Keratinocyte (primary cell): ENCODE measurements around the gene FREM2. TPM values are rescaled to one million over a fixed set of nuclear protein-coding genes. Genes with fewer than 3 reads are reported as not detected.

ENCODE experiments used
- DNase-seq: peaks from one replicate; pipeline ENCODE4 v3.0.0-alpha.2; 2011; ENCODE audit warnings: low read depth, missing footprints, low spot score
- FAIRE-seq: peaks from 2 replicates; lab custom pipeline; 2011; peaks lifted over from hg19 to GRCh38; lab: Jason Lieb, UNC
- H2AFZ ChIP-seq: 2 replicates; pipeline ENCODE4 v1.6.0; 2012; ENCODE audit warnings: low read length, control low read depth, inconsistent platforms; ENCODE audit not compliant: control insufficient read depth
- H3K27ac ChIP-seq: 2 replicates; pipeline ENCODE4 v1.5.1; 2011; ENCODE audit warnings: low read length; ENCODE audit not compliant: control insufficient read depth, insufficient read depth
- H3K27me3 ChIP-seq: 3 replicates; pipeline ENCODE4 v1.6.0; 2011; ENCODE audit warnings: low read length; ENCODE audit not compliant: control insufficient read depth, insufficient read depth; ENCODE audit errors: extremely low read depth
- H3K36me3 ChIP-seq, 2 experiments: 2 replicates in 1 of 2; 3 replicates in 1 of 2; pipeline ENCODE4 v1.5.1; 2011; ENCODE audit warnings: low read length in 2 of 2, mild to moderate bottlenecking in 1 of 2; ENCODE audit not compliant: control insufficient read depth in 2 of 2, insufficient read depth in 2 of 2; ENCODE audit errors: extremely low read depth in 1 of 2
- H3K4me1 ChIP-seq: 3 replicates; pipeline ENCODE4 v1.5.1; 2011; ENCODE audit warnings: low read length; ENCODE audit not compliant: control insufficient read depth, insufficient read depth; ENCODE audit errors: extremely low read depth
- H3K4me2 ChIP-seq: 3 replicates; pipeline ENCODE4 v1.6.0; 2011; ENCODE audit warnings: low read depth, low read length; ENCODE audit not compliant: control insufficient read depth, insufficient read depth; ENCODE audit errors: extremely low read depth
- H3K4me3 ChIP-seq, 3 experiments: fragments of 200-600 bp in 1 of 3; sonication (generic) in 1 of 3; 2 replicates in 2 of 3; 3 replicates in 1 of 3; pipeline ENCODE4 v1.5.1; 2011 to 2016; ENCODE audit warnings: low read length in 3 of 3, mild to moderate bottlenecking in 3 of 3, control low read depth in 2 of 3, inconsistent platforms in 1 of 3, low read depth in 1 of 3, mixed read lengths in 1 of 3, mixed run types in 1 of 3, moderate library complexity in 1 of 3; ENCODE audit not compliant: control insufficient read depth in 2 of 3, insufficient read depth in 2 of 3; ENCODE audit errors: extremely low read depth in 1 of 3
- H3K79me2 ChIP-seq: 2 replicates; pipeline ENCODE4 v1.6.0; 2012; ENCODE audit warnings: low read length; ENCODE audit not compliant: control insufficient read depth, insufficient read depth
- H3K9ac ChIP-seq: 3 replicates; pipeline ENCODE4 v1.6.0; 2011; ENCODE audit warnings: low read length; ENCODE audit not compliant: control insufficient read depth, insufficient read depth; ENCODE audit errors: extremely low read depth
- H3K9me1 ChIP-seq: 3 replicates; pipeline ENCODE4 v1.6.0; 2011; ENCODE audit warnings: low read length; ENCODE audit not compliant: control insufficient read depth, insufficient read depth; ENCODE audit errors: extremely low read depth
- H3K9me3 ChIP-seq: 2 replicates; pipeline ENCODE4 v1.5.1; 2012; ENCODE audit warnings: low read depth, low read length; ENCODE audit not compliant: control insufficient read depth
- H4K20me1 ChIP-seq: 3 replicates; pipeline ENCODE4 v1.6.0; 2011; ENCODE audit warnings: low read length; ENCODE audit not compliant: control insufficient read depth, insufficient read depth; ENCODE audit errors: extremely low read depth
- CTCF ChIP-seq, 3 experiments: IDR thresholded peaks in 1 of 3; conservative IDR thresholded peaks in 1 of 3; optimal IDR thresholded peaks in 1 of 3; 2 replicates in 2 of 3; 3 replicates in 1 of 3; pipeline versions ENCODE3 to v1.5.1; 2011; ENCODE audit warnings: low read length in 3 of 3, mild to moderate bottlenecking in 3 of 3, moderate library complexity in 2 of 3, control low read depth in 1 of 3, inconsistent platforms in 1 of 3; ENCODE audit not compliant: insufficient read depth in 2 of 3; ENCODE audit errors: extremely low read depth in 1 of 3
- EZH2 ChIP-seq: IDR thresholded peaks from one replicate; pipeline ENCODE4 v1.6.1; 2012; ENCODE audit warnings: inconsistent platforms, mild to moderate bottlenecking, low read length, moderate library complexity
- dilution Hi-C: fragments of 300-500 bp; cut with MboI; formaldehyde crosslinking; loops from one replicate; pipeline ENCODE4 v1.7.0; 2020; ENCODE audit warnings: low sequenced_read_pairs; ENCODE audit not compliant: extremely low pct_ligation_motif_present
- polyA plus RNA-seq, 5 experiments: library from polyadenylated mRNA; depleted of rRNA in 3 of 5; stranded (reverse) in 3 of 5; stranded (forward) in 1 of 5; unstranded in 1 of 5; fragments of >200 nt; gene quantifications; 1 replicate in 1 of 5; 2 replicates in 3 of 5; 3 replicates in 1 of 5; pipeline versions ENCODE4 v1.2.1 to v1.2.3, GENCODE V29; 2011 to 2012; ENCODE audit warnings: missing spikeins in 2 of 5, low read depth in 1 of 5, low replicate concordance in 1 of 5

Gene FREM2
- polyA plus RNA-seq, 1 donor (not counting 4 experiments of a cell fraction or from before 2014, with no cell fraction given) = 0.01 TPM

GRCh38 chr13:38883783-38884182 lies 196.9 kb downstream of the FREM2 start:
- Histone ChIP-seq H3K4me3 (no peak overlapping the region), H3K79me2 (no peaks in the 10 kb centered on the region), H3K9ac (no peak overlapping the region), H3K27ac (no peak overlapping the region), H4K20me1 (no peaks in the 10 kb centered on the region), H3K27me3 (no peaks in the 10 kb centered on the region), H3K36me3 (no peaks in the 10 kb centered on the region), H3K9me3 (no peaks in the 10 kb centered on the region), H3K4me2 (no peak overlapping the region), H3K4me1 (peaks cover 3% of the 10 kb centered on the region), H3K9me1 (no peaks in the 10 kb centered on the region), H2AFZ (no peak overlapping the region)
- FAIRE-seq (no peak), DNase-seq (no peak)
- dilution Hi-C loops = no loop called here
- TF ChIP-seq CTCF (optimal IDR thresholded peaks at IDR 0.05 in 1 of 3, IDR thresholded peaks at IDR 0.05 in 1 of 3, conservative IDR thresholded peaks at IDR 0.05 in 1 of 3; ENCODE audit: extremely low read depth in 1 of 3, insufficient read depth in 2 of 3, low read length in 3 of 3) (no peak), EZH2 (no peak)

GRCh38 chr13:38888309-38888708 lies 201.4 kb downstream of the FREM2 start:
- Histone ChIP-seq H3K4me3 (no peak overlapping the region), H3K27ac (no peak overlapping the region), H3K4me1 (peaks cover 3% of the 10 kb centered on the region), H3K9me1 (no peaks in the 10 kb centered on the region), H3K27me3 (no peaks in the 10 kb centered on the region), H3K79me2 (no peaks in the 10 kb centered on the region), H3K9me3 (no peaks in the 10 kb centered on the region), H3K4me2 (no peak overlapping the region), H3K36me3 (no peaks in the 10 kb centered on the region), H4K20me1 (no peaks in the 10 kb centered on the region), H3K9ac (no peak overlapping the region), H2AFZ (no peak overlapping the region)
- DNase-seq (no peak), FAIRE-seq (peak; percentile 64)
- dilution Hi-C loops = no loop called here
- TF ChIP-seq CTCF (optimal IDR thresholded peaks at IDR 0.05 in 1 of 3, IDR thresholded peaks at IDR 0.05 in 1 of 3, conservative IDR thresholded peaks at IDR 0.05 in 1 of 3; ENCODE audit: extremely low read depth in 1 of 3, insufficient read depth in 2 of 3, low read length in 3 of 3) (no peak), EZH2 (no peak)
